Fibroblast of mammary gland (primary cell): ENCODE data around the gene ZDHHC16.
A peak's percentile ranks its signal among the peaks of the same experiment; 100 is the strongest.

ENCODE experiments used
- DNase-seq: peaks from one replicate; pipeline ENCODE4 v3.0.0-alpha.2; 2010; ENCODE audit warnings: low read depth
- H3K4me3 ChIP-seq: 2 replicates; pipeline ENCODE4 v1.5.1; 2011; ENCODE audit warnings: low read depth, mild to moderate bottlenecking, low read length, moderate library complexity; ENCODE audit not compliant: control insufficient read depth
- TF ChIP-seq, protein P1 (sequence below): conservative IDR thresholded peaks from 2 replicates; pipeline ENCODE4 v1.5.1; 2011; ENCODE audit warnings: low read depth, low read length, inconsistent platforms; ENCODE audit not compliant: control insufficient read depth, insufficient read depth

ZDHHC16 gene

GRCh38 chr10:97435211-97435610 lies 10.8 kb upstream of the ZDHHC16 start:
- no peak for DNase-seq
- TF ChIP-seq, protein P1, sequence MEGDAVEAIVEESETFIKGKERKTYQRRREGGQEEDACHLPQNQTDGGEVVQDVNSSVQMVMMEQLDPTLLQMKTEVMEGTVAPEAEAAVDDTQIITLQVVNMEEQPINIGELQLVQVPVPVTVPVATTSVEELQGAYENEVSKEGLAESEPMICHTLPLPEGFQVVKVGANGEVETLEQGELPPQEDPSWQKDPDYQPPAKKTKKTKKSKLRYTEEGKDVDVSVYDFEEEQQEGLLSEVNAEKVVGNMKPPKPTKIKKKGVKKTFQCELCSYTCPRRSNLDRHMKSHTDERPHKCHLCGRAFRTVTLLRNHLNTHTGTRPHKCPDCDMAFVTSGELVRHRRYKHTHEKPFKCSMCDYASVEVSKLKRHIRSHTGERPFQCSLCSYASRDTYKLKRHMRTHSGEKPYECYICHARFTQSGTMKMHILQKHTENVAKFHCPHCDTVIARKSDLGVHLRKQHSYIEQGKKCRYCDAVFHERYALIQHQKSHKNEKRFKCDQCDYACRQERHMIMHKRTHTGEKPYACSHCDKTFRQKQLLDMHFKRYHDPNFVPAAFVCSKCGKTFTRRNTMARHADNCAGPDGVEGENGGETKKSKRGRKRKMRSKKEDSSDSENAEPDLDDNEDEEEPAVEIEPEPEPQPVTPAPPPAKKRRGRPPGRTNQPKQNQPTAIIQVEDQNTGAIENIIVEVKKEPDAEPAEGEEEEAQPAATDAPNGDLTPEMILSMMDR = no peak

GRCh38 chr10:97442277-97442676 lies 3.7 kb upstream of the ZDHHC16 start:
- TF ChIP-seq, protein P1 = no peak
- no peak overlapping the region for H3K4me3 ChIP-seq
- no peak for DNase-seq

More at GRCh38 chr10:97435211-97435610, 10.8 kb upstream of the ZDHHC16 start:
- no peak overlapping the region for H3K4me3 ChIP-seq

GRCh38 chr10:97444212-97444611 lies 1.8 kb upstream of the ZDHHC16 start:
- TF ChIP-seq, protein P1 = no peak
- H3K4me3 ChIP-seq = no peak overlapping the region

DNA sequence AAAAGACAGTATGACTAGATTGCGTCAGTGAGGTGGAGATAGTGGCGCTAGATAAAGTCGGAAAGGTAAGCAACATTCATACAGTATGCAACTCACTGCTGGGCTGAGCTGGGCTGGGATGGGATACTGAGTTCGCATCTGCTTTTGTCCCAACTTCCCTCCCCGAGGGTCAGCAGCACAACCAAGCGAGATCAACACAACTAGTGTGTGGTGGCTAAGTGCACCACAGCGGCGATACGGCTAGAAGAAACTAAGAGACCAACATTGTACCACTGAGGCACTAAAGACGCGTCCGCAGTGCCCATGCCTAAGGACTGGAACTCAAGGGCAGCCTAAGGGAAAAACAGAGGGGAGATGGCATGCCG lies 636 bp upstream of the ZDHHC16 start:
- TF ChIP-seq, protein P1 = no peak
- DNase-seq = no peak
- peak overlapping the region; percentile 93 for H3K4me3 ChIP-seq

More at GRCh38 chr10:97444212-97444611, 1.8 kb upstream of the ZDHHC16 start:
- DNase-seq = no peak

DNA sequence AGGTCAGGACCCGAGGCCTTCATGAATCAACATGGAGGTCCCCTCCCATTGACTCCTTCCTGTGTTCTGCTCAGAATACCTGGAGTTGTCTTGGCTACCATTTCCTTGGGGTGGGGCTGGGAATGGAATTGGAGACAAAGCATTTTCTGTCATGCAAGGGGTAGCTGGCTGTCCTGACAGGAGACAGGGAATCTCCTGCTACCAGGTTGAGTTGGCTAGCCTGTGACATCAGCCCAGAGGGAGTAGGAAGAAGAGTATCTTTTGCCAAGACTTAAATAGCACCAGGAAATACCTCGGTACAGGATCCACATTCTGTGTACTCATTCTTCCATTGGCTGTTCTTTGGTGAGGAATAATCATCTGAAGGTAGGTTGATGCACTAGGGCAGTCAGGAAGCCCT lies 4.9 kb downstream of the ZDHHC16 start:
- no peak for DNase-seq
- H3K4me3 ChIP-seq = no peak overlapping the region
- TF ChIP-seq, protein P1 = no peak

- TF ChIP-seq, protein P1 = no peak
- no peak overlapping the region for H3K4me3 ChIP-seq
- DNase-seq = no peak
These were observed 5.6 kb downstream of the ZDHHC16 start for GRCh38 chr10:97451605-97452004.

DNA sequence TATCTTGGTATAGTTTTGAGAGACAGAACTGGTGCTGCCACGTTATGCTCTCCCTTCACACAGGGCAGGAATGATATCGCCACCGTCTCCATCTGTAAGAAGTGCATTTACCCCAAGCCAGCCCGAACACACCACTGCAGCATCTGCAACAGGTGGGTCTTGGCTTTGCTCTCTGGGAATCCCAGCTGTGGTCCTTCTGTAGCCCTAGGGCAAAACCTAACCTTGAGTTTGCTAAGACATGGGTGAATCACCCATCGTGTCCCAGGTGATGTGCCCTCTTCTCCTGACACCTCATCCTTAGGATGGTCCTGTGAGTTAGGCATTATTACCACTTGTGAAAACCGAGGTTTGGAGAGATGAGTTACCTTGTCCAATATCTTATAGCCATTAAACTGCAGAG lies 6.4 kb downstream of the ZDHHC16 start:
- TF ChIP-seq, protein P1 = no peak
- no peak overlapping the region for H3K4me3 ChIP-seq
- DNase-seq = no peak
